HuH-7.5 (cell line): ENCODE results near the gene ACSM6.
"Not testable (repeated sequence)": the region's sequence is repeated elsewhere in the genome, so short reads cannot be mapped to it uniquely, and the experiment has no call there.

Experiments used
- DNase-seq: peaks from one replicate; pipeline ENCODE4 v3.0.0; 2011; ENCODE audit warnings: low spot score

ACSM6 gene

DNA sequence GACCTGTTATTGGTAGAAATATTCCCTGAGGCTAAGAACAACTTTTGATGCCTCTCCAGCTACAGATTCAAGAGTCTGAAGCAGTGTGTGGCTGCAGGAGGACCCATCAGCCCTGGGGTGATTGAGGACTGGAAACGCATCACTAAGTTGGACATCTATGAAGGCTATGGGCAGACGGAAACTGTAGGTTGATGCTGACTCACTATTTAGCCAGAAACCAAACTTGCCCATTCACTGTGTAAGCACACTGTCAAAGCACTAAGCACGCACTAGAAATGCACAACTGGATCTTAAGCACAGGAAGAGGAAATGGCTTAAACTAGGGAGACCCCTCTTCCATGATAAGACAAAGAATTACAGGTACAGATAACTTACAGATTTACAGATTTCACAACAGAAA is 20.8 kb downstream of the ACSM6 start:
- DNase-seq: no peak

DNA sequence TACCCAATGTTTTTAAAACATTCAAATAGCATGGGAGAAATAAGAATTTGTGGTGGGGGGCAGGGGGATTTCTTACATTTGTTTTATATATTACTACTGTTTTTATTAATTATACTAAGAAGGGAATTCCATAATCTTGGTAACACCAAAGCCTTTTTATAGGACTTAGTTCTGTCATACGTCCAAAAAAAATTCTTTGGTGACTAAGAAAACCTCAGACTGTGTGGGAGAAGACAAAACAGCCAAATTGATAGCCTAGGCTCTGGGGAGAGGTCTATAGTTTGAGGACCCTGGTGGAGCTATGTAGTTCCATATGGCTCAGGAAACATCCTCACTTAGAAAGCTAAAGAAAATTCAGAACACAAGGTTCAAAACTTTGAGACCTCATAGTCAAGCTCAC is 23.4 kb downstream of the ACSM6 start:
- no peak for DNase-seq

DNA sequence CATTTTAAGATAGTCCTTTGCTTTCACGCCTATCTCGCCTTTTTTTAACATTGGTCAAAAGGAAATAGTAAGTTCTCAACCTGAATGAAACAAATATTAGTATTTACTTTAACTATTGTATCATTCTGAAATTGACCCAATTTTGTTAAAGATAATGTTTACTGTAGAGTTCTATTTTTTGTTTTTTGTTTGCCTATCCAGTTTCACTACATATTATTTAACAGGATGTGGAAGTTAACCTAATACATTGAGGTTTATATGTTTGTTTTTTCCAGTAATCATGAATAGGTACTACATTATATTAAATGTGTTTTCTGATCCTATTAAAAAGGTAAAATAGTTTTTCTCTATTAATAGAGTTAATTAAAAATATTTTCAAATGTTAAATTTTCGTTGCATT is 26.5 kb downstream of the ACSM6 start:
- no peak for DNase-seq

DNA sequence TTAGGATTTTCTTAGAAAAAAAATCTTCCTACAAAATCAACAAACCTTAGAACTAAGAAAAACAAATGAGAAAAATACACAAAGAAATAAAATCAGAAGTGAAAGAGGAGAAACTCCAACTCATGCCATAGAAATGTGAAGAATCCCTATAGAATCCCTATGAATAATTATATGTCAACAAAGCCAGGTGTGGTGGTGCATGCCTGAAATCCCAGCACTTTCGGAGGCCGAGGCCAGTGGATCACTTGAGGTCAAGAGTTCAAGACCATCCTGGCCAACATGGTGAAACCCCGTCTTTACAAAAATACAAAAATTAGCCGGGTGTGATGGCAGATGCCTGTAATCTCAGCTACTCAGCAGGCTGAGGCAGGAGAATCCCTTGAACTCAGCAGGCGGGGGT is 27.1 kb downstream of the ACSM6 start:
- DNase-seq: no peak

DNA sequence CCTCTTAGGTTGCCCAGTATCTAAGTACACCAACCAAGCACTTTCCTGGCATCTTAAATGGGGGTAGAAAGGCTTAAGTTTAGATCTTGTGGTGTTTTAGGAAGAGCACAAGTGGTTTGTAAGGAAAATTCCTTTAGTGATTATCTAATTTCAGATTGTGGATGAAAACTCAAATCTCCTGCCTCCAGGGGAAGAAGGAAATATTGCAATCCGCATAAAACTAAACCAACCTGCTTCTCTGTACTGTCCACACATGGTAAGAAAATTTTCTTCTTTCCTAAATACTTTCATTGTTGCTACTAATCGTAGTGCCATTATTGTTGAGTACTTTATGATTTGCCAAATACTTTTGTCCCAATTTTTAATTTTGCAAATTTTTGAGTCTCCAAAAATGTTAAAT is 31.1 kb downstream of the ACSM6 start:
- DNase-seq: no peak

DNA sequence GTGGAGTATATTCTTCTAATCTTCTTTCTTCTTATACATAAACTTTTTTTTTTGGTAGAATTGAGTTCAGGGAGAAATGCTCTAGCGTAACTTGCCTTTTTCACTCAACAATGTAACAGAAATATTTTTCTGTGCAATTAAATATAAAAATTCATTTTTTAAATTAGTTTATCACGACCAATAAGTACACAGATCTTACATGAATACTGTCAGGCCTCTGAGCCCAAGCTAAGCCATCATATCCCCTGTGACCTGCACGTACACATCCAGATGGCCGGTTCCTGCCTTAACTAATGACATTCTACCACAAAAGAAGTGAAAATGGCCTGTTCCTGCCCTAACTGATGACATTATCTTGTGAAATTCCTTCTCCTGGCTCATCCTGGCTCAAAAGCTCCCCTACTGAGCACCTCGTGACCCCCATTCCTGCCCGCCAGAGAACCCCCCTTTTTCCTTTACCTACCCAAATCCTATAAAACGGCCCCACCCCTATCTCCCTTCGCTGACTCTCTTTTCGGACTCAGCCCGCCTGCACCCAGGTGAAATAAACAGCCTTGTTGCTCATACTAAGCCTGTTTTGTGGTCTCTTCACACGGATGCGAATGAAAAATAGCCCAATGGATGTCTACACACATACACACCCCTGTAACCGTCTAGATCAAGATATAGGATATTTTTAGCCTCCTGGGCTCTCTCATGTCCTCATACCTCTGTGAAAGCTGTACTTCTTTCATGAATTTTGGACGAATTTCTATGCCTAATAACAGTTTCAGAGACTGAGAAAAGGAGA is 35.1 kb downstream of the ACSM6 start:
- not testable (repeated sequence) for DNase-seq

DNA sequence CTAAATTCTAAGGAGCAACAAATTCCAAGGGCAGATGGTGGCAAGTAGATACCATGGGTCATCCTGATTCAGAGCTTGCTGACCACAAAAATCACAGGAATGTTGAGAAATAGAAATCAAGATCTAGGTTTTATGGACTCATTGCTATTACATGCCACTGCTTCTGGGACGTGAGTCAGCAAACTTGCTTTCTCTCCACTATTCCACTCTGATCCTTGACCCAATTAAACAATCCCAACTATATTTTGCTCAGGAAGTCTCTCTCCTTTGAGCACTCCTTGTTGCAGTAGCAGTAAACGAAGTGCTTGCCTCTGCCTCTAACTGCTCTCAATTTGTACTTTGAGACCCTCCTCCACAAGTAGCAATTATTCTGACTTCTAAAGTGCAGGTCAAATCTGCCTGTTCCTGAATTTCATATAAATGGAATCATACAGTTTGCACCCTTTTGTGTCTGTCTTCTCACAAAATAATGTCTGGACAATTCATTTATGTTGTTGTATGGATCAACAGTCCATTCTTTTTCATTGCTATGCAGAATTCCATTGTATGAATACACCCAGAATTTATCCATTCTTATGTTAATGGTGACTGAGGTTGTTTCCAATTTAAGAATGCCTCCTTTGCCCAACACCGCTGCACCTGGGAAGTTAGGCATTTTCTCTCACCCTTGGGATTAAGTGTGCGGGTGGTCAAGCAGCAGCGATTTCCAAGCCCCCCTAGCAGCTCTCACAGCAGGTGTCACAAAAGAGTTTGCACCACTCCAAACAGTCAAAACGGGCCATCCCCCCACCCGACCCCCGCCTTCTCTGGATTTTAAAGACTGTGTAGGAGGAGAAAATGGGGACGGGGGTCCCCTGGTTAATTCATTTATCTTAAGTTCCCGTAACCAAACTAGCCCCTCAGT is 35.9 kb downstream of the ACSM6 start:
- no peak for DNase-seq

DNA sequence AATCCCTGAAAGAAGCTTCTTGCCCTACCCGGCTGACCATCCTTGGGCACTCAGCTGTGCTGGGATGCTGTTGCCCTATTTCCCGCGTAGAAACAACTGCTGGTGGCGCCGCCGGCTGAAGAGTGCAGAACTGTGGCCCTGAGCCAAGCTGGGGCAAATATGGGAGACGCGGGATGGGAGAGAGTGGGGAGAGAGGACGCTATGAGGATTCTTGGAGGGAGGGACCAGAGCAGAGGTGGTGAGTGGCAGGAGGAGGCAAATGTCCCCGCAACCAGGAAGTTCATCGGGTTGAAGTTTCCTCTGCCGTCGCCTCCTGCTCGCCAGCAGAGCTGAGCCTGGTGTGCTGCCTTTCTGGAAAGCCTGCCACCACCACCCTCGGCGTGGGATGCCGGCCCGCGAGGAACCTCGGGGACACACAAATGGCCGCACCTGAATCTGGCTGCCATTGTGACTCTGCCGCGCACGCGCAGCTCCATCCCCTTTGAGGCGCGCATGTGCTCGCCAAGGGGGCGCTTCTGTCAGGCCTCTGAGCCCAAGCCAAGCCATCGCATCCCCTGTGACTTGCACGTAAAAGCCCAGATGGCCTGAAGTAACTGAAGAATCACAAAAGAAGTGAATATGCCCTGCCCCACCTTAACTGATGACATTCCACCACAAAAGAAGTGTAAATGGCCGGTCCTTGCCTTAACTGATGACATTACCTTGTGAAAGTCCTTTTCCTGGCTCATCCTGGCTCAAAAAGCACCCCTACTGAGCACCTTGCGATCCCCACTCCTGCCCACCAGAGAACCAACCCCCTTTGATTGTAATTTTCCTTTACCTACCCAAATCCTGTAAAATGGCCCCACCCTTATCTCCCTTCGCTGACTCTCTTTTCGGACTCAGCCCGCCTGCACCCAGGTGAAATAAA is 36.9 kb downstream of the ACSM6 start:
- not testable (repeated sequence) for DNase-seq

DNA sequence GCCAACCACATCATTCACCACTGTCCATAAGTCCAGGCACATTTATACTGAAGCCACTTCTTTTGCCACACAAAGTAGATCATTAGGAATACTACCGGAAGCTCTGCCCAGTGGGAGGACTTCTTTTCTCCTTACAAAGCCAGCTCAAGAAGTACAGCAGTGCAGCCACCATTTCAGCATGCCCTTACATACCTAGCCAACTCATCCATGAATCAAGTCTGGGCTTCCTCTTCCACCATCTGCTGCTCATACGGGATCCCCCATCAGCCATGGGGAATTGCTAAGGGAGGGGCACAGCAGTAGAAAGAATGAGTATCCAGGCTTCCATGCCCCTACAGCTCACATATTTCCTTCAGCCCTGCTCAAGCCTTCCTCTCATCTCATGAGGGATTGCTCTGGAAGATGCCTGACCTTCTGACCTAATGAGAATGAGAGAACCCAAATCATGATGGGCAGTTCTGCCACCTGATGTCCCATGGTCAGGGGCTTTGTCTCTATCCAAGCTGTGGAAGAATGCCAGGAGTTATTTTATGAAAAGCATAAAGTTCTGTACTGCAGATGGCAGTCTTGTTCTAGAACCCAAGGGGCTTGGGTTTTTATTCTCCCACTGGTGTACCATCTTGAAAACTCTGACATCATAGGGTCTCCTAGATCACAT is 39.5 kb downstream of the ACSM6 start:
- no peak for DNase-seq

DNA sequence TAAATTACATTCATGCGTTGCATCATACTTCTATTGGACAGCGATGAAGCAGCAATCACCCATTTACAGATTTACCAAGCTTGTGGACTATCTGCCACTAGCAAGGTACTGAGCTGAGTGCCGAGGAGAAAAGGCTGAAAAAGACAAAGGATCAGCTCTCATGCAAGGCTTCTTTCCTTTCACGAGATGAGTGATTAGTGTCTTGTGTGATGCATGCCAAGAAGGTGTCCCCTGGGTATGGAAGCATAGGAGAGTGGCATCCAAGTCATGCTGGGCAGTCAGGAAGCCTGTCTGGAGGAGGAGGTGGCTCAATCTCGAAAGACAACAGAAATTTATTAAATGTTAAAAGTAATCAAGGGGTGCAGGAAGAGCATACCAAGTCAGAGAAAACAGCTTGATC is 40.9 kb downstream of the ACSM6 start:
- DNase-seq: no peak

DNA sequence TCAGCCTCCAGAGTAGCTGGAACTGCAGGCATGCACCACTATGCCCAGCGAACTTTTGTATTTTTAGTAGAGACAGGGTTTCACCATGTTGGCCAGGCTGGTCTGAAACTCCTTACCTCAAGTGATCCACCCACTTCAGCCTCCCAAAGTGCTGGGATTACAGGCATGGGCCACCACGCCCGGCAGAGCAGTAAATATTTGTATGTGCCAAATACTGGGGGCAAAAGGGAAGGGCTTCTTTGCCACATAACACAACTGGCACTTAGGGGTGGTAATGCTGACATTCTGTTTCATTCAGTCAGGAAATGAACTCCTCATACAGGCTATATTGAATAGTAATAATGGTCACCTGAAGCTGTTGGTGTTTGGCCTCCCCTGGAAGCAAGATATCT is 41.6 kb downstream of the ACSM6 start:
- no peak for DNase-seq

DNA sequence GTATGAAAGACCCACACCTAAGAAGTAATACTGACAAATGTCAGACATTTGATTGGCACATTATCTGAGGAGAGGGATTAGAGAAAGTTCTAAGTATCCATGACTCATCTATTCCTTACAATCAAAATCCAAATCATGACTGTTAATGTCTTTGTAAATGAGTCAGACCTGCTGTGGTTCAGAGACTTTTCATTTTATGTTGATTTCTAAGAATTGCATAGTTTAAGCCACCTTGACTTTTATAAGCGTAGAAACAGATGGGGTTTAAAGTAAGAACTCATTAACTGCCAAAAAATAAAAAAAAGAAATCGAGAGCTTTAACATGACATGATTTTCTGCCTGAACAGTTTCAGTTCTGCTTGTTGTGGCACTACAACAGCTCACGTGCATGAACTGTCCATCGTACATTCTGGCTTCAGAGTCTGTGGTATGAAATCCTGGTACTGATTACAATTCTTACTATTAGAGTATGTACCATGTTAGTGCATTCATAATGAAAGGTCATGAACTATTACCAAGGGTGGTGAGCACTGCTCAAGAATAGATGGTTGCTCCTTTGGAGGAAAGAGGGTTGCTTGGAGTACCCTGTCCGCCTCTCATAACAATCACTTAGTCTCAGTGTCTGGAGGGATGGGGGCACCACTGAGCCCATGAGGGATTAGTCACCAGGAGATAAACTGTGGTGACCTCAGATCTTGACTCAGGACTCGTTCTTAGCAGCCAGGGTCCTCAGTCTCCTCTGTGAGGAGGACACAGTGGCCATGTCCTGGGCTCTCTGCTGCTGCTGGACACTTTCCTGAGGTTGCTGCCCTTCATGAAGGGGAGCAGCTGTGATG is 42.2 kb downstream of the ACSM6 start:
- no peak for DNase-seq

DNA sequence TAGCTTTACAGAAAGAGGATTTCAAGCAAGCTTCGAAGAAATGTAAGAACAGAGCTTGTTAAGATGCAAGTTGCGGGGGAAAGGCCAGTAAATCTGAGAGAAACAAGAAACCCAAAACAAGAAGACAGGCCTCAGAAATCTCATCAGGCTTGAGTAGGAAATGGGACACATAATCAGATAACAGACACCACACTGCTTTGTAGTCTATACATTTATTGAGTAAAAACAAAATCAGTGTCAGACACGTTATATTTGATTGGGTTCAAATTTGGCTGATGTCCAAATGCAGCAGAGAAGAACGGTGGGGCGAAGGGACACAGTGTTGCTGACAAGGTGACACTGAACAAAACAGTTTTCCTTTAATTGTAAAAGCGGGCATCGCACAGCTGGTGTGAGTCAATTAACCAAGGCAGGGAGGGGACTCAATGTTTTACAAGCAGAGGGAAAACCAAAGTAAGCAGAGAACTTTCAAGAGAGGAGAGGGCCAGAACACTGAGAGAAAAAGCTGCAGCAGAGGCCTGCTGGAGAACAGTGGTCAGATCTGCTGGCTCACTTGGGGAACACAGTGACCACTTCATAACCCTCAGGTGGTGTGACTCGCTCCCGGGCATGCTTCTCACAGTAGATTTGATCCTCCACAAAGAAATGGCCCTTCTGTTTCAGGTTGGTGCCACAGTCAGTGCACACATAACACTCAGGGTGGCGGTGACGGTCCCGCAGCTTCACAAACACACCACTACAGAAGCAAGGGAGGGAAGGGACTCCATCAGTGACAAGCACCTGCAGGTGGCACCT is 43.5 kb downstream of the ACSM6 start:
- no peak for DNase-seq

DNA sequence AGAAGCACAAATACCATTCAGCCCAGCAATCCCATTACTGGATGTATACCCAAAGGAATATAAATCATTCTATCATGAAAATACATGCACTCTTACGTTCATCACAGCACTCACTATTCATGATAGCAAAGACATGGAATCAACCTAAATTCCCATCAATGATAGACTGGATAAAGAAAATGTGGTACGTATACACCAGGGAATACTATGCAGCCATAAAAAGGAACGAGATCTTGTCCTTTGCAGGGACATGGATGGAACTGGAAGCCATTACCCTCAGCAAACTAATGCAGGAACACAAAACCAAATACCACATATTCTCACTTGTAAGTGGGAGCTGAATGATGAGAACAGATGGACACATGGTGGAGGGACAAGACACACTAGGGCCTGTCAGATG is 46.1 kb downstream of the ACSM6 start:
- DNase-seq: not testable (repeated sequence)

DNA sequence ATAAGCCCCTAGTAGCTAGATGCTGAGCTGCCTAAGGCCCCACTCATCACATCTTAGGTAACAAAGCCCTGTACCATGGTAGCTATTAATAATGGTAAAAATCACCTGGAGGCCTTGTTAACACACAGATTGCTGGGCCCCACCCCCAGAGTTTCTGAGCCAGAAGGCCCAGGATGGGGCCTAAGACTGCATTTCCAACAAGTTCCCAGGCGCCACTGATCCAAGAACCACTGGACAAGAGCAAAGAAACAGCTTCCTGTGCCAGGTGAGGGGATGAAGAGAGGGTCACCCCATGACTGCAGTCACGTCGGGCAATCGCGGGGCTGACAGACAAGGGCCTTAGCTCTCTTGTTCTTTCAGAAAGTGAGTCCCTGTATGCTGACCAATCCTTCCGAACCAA is 46.8 kb downstream of the ACSM6 start:
- DNase-seq: no peak

DNA sequence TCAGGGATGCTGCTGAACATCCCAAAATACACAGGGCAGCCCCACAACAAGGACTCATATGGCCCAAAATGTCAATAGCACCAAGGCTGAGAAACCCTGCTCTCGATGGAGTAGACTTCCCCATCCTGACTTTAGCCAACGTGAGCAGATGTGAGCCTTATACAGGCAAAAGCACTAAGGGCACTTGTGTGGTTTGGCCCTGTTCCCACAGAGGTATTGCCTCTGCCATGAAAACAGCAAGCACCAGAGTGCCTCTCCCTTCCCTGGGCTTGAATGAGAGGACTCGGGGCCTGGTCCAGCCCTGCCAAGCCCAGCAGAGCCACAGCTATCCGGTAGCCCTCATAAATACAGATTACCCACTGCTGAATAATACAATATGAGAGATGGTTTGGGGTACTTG is 47.5 kb downstream of the ACSM6 start:
- no peak for DNase-seq

DNA sequence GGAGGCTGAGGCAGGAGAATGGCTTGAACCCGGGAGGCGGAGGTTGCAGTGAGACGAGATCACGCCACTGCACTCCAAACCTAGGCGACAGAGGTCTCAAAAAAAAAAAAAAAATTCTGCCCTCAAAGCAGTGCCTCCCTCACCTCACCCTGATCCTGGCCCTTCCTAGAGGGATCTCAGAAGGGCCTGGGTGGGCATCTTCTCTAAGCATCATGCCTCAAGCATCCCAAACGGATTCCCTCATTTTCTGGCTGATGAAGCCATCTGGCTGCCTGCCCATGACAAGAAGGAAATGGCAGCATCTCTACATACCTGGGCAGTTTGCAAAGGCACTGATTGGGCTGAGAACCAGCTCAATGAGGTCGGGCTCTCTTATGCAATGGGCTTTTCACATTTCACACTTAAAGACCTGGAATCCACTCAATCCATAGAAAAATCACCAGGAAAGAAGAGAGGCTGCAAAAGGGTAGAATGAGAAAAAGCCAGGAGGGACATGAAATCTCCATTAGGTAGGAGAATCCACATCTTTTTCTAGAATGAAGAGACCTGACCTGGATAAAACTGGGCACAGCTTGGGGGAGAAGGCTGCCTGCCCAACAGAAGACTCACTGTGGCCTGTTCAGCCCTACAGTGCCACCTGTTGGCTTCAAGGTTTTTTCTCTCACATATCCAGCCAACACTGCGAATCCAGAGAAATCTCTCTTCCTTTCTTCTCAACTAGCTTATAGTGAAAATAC is 48.7 kb downstream of the ACSM6 start:
- peak; percentile 54 for DNase-seq

DNA sequence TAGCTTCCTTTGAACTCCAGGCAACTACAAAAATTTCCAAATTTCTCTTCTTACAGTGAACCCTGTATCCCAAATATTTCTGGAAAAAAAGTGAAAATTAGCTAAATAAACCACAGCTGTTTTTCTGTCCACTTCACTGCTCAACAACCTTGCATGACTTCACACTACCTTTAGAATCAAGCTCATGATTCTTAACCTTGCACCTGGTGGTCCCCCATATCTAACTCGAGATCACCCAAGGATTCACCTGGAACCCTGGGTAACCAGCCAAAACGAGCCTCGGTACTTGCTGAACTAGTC is 49.2 kb downstream of the ACSM6 start:
- no peak for DNase-seq

DNA sequence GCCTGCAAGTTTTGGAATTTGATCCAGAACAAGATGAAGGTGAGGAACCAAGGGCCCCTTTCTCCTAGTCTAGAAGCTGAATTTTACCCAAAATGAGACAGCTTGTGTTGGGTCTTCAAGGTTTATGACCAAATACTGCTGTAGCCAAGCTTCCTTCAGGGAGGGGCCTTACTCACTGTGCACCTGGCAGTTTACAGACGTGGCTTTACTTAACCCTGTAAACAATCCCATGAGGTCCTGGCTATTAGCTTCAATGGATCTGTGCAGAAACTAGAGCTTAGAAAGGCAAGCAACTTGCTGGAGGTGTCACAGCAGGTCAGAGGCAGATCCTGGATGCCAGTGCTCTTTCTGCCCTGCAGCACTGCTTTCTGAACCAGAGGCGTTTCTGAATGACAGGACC is 50.1 kb downstream of the ACSM6 start:
- DNase-seq: no peak
